GM21825 (cell line): ENCODE results near the gene POU2F1.

ENCODE experiments used
- ATAC-seq: cut with Tn5 transposase; IDR thresholded peaks from one replicate; pipeline ENCODE4 v1.9.1; 2021; ENCODE audit warnings: mild to moderate bottlenecking, moderate library complexity; ENCODE audit not compliant: unreplicated experiment

Gene POU2F1

GRCh38 chr1:167435484-167435883, 214.8 kb downstream of the POU2F1 start:
- ATAC-seq, result no peak

DNA sequence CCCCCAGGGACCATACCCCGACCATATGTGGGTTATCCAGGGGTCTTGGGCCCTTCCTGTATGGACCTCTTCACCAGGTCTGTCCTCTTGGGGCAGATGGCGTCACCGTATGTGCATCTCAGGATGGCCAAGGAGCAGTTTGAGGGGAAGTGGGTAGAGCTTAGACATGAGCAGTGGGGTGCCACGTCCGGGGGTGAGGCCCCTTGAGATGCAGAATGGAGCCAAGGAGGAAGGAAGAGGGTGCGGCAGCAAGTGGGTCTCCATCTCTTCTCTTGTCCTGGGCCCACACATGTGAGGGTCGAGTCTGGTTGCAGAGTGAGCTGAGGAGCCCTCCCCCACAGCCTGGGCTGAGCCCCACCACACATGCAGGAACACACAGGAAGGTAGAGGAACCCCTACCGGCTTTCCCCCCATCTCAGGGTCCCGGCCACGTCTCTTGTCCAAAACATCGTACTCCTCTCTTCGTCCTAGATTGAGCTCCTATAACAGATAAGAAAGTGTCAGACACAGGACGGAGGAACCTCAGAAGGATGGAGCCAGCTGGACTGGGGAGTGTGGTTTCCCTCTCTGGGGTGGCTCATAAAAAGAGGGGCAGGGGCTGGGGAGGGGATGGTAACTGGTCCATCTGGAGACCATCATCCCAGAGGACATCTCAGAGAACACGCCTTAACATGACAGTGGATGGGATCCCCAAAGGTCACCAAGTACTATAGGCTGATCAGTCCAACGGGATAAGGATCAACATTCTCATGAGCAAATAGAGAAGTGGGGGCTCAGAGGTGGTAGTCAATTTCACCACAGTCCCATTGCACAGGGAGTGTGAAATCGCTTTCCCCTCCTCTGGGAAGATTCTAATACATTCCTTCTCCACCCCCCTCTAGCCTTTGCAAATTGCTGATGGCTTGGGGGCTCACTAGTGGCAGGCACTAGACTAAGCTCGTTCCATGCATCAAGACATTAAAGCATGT, 217.8 kb downstream of the POU2F1 start:
- ATAC-seq, result no peak

DNA sequence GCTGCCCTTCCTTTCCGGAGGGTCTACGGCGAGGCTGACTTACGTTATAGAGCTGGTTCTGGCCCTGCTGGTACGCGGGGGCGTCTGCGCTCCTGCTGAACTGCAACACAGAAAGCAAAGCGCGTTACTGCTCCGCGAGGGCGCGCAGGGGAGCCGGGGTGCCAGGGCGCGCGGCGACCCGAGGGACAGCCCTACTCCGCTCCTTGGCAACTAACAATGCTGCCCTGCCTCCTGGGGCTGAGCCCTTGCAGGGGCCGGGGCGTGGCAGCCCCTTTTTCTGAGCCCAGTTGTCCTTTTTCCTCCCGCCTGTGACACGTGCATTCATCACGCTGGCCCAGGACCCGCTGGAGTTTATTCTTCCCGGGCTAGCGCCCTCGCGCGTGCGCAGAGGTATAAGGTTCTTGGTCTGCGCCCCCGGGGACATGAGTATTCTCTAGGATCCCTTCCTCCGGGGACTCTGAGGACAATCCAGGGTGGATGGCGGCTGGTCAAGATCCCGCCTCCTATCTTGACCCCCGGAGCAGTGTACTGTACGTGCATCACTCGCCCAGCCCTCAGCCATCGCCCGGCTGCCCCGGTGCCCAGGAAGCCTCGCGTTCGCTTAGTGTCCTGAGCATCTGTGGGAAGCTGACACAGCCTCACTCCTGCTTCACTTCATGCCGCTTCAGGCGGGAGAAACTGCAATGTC, 218.8 kb downstream of the POU2F1 start:
- ATAC-seq, result no peak

DNA sequence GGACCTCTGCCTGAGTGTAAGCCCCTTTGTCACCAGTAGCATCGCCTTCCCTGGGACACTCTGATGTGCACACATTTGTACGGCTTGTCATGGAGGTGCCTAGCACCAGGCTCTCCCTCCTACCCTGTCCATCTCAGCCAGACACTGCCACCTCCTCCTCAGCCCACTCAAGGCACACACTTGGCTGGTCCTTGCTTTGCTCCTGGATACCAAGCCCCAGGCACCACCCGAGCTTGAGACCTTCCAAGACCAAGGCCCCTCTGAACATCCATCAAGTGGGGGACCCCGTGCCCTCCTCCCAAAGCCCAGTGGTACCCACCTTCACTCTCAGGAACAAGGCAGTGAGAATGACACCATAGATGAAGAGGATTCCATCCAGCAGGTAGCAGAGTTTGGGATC, 219.7 kb downstream of the POU2F1 start:
- no peak for ATAC-seq

- ATAC-seq, result no peak
These were observed 220.1 kb downstream of the POU2F1 start for GRCh38 chr1:167440776-167441175.

DNA sequence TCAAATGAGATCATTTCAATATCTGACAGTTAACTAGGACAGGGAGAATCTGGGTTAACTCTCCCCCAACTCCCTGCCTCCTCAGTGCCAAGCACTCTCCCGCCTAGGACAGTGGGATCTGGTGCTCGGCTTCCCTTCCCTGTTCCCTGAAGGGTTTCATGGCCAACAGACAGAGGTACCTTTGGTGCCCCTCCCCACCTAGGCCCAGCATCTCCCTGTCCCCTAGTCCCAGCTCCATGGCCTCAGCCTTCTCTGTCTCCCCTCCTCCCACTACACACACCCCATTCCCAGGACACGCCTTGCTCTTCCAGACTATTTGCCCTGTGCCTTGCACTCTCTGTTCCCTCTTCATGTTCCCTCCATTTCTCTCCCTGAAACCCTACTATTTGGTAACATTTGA, 220.5 kb downstream of the POU2F1 start:
- ATAC-seq, result no peak

- peak; percentile 71 for ATAC-seq
These were observed 221.6 kb downstream of the POU2F1 start for GRCh38 chr1:167442142-167442848.

DNA sequence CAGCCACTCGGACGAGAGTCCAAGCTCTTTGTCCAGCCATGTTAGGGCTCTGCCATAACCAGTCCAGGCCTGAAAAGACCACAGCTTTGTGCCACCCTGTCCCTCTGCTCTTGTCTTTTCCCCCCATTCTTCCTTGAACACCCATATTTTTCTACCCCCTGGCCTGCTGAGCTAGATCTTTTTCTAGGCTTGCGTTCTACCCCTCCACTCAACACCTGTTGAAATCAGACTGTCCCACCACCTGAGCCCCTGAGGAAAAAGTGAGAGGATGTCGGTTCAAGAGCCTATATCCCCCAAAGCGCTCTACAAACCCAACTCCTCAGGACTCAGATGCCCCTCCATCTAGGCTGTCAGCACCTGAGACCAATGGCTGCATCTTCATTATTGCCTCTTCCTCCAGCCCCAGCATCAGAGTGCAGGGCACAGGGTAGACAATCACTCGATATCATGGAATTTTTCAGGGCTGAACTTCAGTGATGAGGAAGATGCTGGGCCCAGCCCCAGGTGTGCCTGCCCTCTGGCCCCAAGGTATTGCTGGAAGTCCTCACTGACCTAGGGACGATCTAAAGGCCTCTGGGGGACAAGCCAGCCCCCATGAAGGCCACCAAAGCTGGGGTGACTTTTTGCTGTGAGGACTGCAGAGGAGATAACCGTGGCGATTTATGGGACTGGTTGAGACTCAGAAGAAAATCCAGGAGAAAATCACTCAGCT, 222.3 kb downstream of the POU2F1 start:
- ATAC-seq, result no peak

GRCh38 chr1:167443757-167444156, 223.1 kb downstream of the POU2F1 start:
- ATAC-seq, result no peak

- no peak for ATAC-seq
These were observed 226.3 kb downstream of the POU2F1 start for GRCh38 chr1:167446966-167447365.

- peak; percentile 76 for ATAC-seq
These were observed 226.9 kb downstream of the POU2F1 start for GRCh38 chr1:167447521-167448136.

DNA sequence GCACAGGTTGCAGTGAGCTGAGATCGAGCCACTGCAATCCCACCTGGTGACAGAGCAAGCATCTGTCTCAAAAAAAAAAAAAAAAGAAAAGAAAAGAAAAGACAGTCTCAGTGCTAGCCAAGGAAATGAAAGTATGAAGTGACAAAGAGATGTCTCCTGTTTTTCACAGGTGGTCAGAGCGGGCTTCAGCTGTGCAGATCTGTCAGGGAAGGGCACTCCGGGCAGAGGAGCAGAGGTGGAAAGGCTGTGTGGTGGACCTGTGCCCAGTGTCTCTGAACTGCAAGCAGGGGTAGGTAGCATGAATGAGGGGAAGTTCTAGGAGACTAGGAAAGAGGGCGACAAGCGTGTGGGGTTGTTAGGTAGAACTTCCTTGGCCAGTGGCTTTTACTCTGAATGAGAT, 230.2 kb downstream of the POU2F1 start:
- ATAC-seq, result no peak

DNA sequence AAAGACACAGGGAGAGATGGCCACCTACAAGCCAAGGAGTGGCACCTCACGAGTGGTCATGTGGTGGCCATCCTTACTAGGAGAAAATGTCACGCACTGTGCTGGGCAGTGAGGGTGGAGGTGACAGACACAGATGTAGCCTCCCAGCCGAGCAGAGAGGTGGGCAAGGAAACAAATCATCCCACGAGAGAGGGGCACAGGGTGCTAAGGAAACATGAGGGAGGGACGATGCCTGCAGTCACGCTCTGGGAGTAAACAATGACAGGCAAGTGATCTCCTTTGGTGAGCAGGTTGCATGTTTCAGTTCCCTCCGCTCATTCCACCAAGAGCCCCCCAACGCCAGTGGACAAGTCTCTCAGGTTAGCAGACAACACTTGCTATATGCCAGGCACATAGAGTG, 231.8 kb downstream of the POU2F1 start:
- no peak for ATAC-seq

GRCh38 chr1:167453123-167453522, 232.4 kb downstream of the POU2F1 start:
- no peak for ATAC-seq

- peak; percentile 30 for ATAC-seq
These were observed 233.7 kb downstream of the POU2F1 start for GRCh38 chr1:167454304-167454893.

- peak; percentile 58 for ATAC-seq
These were observed 234.5 kb downstream of the POU2F1 start for GRCh38 chr1:167454894-167455785.

GRCh38 chr1:167455786-167456446, 235.2 kb downstream of the POU2F1 start:
- ATAC-seq, result peak; percentile 31

- ATAC-seq, result no peak
These were observed 235.8 kb downstream of the POU2F1 start for GRCh38 chr1:167456524-167456923.
